GM10266 (cell line): ENCODE data around the gene FSIP1.

Source experiments
- DNase-seq: peaks from one replicate; pipeline ENCODE4 v3.0.0; 2012; ENCODE audit errors: extremely low spot score
- TF ChIP-seq, protein P1 (sequence below): IDR thresholded peaks from 2 replicates; pipeline ENCODE4 v1.5.1; 2012; ENCODE audit warnings: mild to moderate bottlenecking, low read depth; ENCODE audit not compliant: control insufficient read depth, insufficient read depth; ENCODE audit errors: missing control alignments

The FSIP1 gene

GRCh38 chr15:39699516-39700374 is 82.9 kb downstream of the FSIP1 start:
- no peak for DNase-seq
- TF ChIP-seq, protein P1, sequence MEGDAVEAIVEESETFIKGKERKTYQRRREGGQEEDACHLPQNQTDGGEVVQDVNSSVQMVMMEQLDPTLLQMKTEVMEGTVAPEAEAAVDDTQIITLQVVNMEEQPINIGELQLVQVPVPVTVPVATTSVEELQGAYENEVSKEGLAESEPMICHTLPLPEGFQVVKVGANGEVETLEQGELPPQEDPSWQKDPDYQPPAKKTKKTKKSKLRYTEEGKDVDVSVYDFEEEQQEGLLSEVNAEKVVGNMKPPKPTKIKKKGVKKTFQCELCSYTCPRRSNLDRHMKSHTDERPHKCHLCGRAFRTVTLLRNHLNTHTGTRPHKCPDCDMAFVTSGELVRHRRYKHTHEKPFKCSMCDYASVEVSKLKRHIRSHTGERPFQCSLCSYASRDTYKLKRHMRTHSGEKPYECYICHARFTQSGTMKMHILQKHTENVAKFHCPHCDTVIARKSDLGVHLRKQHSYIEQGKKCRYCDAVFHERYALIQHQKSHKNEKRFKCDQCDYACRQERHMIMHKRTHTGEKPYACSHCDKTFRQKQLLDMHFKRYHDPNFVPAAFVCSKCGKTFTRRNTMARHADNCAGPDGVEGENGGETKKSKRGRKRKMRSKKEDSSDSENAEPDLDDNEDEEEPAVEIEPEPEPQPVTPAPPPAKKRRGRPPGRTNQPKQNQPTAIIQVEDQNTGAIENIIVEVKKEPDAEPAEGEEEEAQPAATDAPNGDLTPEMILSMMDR = no peak

DNA sequence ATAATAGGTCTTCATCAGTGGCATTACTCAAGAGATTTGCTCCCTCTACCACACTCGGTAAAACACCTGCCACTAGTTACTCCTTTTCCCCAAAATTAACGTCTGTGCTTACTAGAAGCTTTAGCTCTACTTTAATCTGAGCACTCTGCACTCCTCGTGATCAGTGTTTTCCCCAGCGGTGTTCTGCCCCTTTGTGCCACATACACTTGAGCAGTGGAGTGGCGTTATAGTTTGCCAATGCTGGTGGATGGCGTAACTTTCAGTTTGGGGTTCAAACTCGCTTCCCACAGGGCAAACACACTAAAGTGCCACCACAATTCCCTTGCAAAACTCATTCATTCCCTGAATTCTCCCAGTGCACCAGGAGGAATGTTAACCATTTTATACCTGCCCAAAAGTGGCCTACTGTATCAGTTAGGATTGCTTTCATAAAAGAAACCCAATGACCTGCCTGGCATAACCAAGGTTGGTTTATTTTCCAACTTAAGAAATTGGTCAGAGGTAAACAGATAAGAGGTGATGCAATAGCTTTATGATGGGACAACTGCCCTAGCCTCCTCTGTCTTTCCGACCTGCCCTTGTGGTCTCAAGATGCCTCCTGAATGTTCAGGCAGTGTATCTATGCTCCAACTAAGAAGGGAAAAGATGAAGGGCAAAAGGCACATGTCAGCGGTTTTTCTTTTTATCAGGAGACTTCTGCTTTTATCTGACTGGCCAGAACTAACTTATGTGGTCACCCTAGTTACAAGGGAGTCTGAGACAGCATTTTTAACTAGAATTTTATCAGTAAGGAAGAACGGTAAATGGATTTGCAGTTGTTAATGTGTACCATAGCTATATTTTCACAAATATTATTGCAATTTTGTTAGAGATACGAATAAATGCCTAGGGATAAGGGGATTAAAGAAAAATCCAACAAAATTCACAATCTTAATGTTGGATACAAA is 83.9 kb downstream of the FSIP1 start:
- TF ChIP-seq, protein P1 = no peak
- no peak for DNase-seq

GRCh38 chr15:39697509-39697908 is 85.1 kb downstream of the FSIP1 start:
- no peak for DNase-seq
- TF ChIP-seq, protein P1 = no peak

- TF ChIP-seq, protein P1 = no peak
- DNase-seq = no peak
Measured at GRCh38 chr15:39695793-39696192, 86.8 kb downstream of the FSIP1 start.

DNA sequence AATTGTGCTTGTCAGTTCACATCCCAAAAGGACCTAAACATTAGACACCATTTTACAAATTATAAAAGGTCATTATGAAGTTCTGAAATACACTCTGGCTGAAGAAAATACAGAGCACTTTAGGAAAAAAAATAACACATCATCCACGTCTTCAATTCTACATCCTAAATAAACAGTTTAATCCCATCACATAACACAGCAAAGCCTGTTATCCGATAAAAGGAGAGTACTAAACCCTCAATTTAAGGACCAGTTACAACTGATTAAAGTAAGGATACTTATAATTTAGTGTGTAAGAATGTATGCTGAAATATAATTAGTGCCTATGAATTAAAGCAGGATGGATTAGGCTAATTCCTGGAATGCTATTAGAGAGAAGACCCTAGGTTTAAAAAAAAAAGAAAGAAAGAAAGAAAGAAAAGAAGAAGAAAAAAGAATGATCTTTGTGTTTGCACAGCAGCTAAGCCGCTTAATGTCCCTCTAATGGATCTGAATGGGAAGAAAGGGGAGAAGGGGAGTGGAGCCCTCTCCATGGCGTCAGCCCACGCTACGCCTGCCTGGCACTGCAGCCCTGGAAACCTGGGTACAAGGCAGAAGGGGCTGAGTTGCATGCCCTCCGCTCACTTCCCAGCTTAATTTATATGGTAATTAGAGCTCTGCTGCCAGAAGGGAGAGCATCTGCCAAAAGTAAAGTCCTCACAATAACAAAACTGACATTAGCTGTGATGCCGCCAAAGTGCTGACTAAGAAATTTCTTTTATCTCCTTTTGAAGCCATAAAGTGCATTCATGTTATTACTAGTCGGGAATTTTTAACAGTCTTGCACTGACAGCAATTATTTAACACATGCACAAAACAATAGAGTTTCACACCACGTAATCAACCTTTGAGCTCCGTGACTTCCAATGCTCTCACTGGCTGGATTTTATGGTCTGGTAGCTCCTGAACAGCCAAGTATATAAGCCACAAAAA is 90.0 kb downstream of the FSIP1 start:
- DNase-seq = no peak
- TF ChIP-seq, protein P1 = no peak

GRCh38 chr15:39690881-39691634 is 91.6 kb downstream of the FSIP1 start:
- TF ChIP-seq, protein P1 = no peak
- DNase-seq = no peak
